Embryonic facial prominence (tissue), 1 donor: Measurements from ENCODE around the gene SMCR8.
"Not testable (repeated sequence)": the region's sequence is repeated elsewhere in the genome, so short reads cannot be mapped to it uniquely, and the experiment has no call there.

Experiments used
- DNase-seq: peaks from one replicate; pipeline ENCODE4 v3.0.0-alpha.2; 2016; ENCODE audit errors: extremely low spot score

Gene SMCR8

GRCh38 chr17:18314731-18315561, at the start of gene SMCR8, which contains the start of gene TOP3A:
Gene SMCR8 (plus strand): TSS chr17:18315293. CDS start chr17:18315790, 497 bp downstream.
Gene TOP3A (minus strand): TSS chr17:18314994. CDS start chr17:18314778, 216 bp downstream.
- peak; percentile 98 for DNase-seq

GRCh38 chr17:18267366-18267765, 47.7 kb upstream of the SMCR8 start:
- DNase-seq: no peak

GRCh38 chr17:18267927-18268711, 47.0 kb upstream of the SMCR8 start:
- DNase-seq: no peak

GRCh38 chr17:18270046-18270931, 44.8 kb upstream of the SMCR8 start:
- no peak for DNase-seq

GRCh38 chr17:18277076-18277475, 38.0 kb upstream of the SMCR8 start:
- no peak for DNase-seq

- no peak for DNase-seq
Measured at GRCh38 chr17:18278867-18279266, 36.2 kb upstream of the SMCR8 start.

- no peak for DNase-seq
Measured at GRCh38 chr17:18280249-18280648, 34.8 kb upstream of the SMCR8 start.

- DNase-seq: no peak
Measured at GRCh38 chr17:18280766-18281371, 34.2 kb upstream of the SMCR8 start.

- DNase-seq: no peak
Measured at GRCh38 chr17:18281788-18282187, 33.3 kb upstream of the SMCR8 start.

- no peak for DNase-seq
Measured at GRCh38 chr17:18285296-18285695, 29.8 kb upstream of the SMCR8 start.

- DNase-seq: no peak
Measured at GRCh38 chr17:18291718-18292540, 23.2 kb upstream of the SMCR8 start.

- DNase-seq: not testable (repeated sequence)
Measured at GRCh38 chr17:18298061-18298460, 17.0 kb upstream of the SMCR8 start.

GRCh38 chr17:18300725-18301480, 14.2 kb upstream of the SMCR8 start:
- DNase-seq: no peak

GRCh38 chr17:18303206-18303605, 11.9 kb upstream of the SMCR8 start:
- DNase-seq: not testable (repeated sequence)

- DNase-seq: no peak
Measured at GRCh38 chr17:18309202-18309601, 5.9 kb upstream of the SMCR8 start.

GRCh38 chr17:18314059-18314730, 898 bp upstream of the SMCR8 start:
- DNase-seq: no peak

GRCh38 chr17:18315562-18315922, 449 bp downstream of the SMCR8 start:
- no peak for DNase-seq

- DNase-seq: no peak
Measured at GRCh38 chr17:18315961-18316360, 868 bp downstream of the SMCR8 start.

GRCh38 chr17:18318117-18318516, 3.0 kb downstream of the SMCR8 start:
- no peak for DNase-seq
